Neural progenitor cell (in vitro differentiated cells): ENCODE data around the gene INS. TPM values are rescaled to one million over a fixed set of nuclear protein-coding genes. Genes with fewer than 3 reads are reported as not detected.

Experiments used
- DNase-seq: peaks from one replicate; pipeline ENCODE4 v3.0.0-alpha.2; 2016; ENCODE audit warnings: low spot score
- H2AFZ ChIP-seq: fragments of 200-600 bp; sonication (generic); replicated peaks from 2 replicates; pipeline ENCODE4 v1.6.1; 2016; ENCODE audit warnings: antibody characterized with exemption
- H3F3A ChIP-seq: fragments of 200-600 bp; sonication (generic); 2 replicates; pipeline ENCODE4 v1.6.1; 2016; ENCODE audit warnings: antibody characterized with exemption, low read depth
- H3K27ac ChIP-seq: fragments of 200-600 bp; sonication (generic); 2 replicates; pipeline ENCODE4 v1.5.1; 2016; ENCODE audit warnings: mild to moderate bottlenecking
- H3K27me3 ChIP-seq: fragments of 200-600 bp; sonication (generic); 2 replicates; pipeline ENCODE4 v1.6.1; 2016; ENCODE audit warnings: mild to moderate bottlenecking, moderate library complexity
- H3K36me3 ChIP-seq: fragments of 200-600 bp; sonication (generic); 2 replicates; pipeline ENCODE4 v1.5.1; 2016
- H3K4me1 ChIP-seq: fragments of 200-600 bp; sonication (generic); 2 replicates; pipeline ENCODE4 v1.6.1; 2016; ENCODE audit warnings: mixed run types
- H3K4me2 ChIP-seq: fragments of 200-600 bp; sonication (generic); 2 replicates; pipeline ENCODE4 v1.6.1; 2016
- H3K4me3 ChIP-seq: fragments of 200-600 bp; sonication (generic); 2 replicates; pipeline ENCODE4 v1.5.1; 2016
- H3K79me2 ChIP-seq: fragments of 200-600 bp; sonication (generic); 2 replicates; pipeline ENCODE4 v1.6.1; 2016; ENCODE audit warnings: low read depth
- H3K9ac ChIP-seq: fragments of 200-600 bp; sonication (generic); 2 replicates; pipeline ENCODE4 v1.6.1; 2016
- H3K9me3 ChIP-seq: fragments of 200-600 bp; sonication (generic); 2 replicates; pipeline ENCODE4 v1.5.1; 2016; ENCODE audit warnings: low read depth
- H4K20me1 ChIP-seq: fragments of 200-600 bp; sonication (generic); 2 replicates; pipeline ENCODE4 v1.6.1; 2016; ENCODE audit warnings: low read depth
- H3K27ac Mint-ChIP-seq: 3 replicates; pipeline ENCODE4 v1.8.0; 2021; ENCODE audit warnings: mixed read lengths
- H3K27me3 Mint-ChIP-seq: 2 replicates; pipeline ENCODE4 v1.8.0; 2022; ENCODE audit warnings: low read depth, mild to moderate bottlenecking, inconsistent platforms, moderate library complexity, mixed read lengths; ENCODE audit not compliant: insufficient read depth
- H3K36me3 Mint-ChIP-seq: 3 replicates; pipeline ENCODE4 v1.8.0; 2021; ENCODE audit warnings: mixed read lengths
- H3K4me1 Mint-ChIP-seq: 3 replicates; pipeline ENCODE4 v1.8.0; 2021; ENCODE audit warnings: mixed read lengths
- H3K4me3 Mint-ChIP-seq: 3 replicates; pipeline ENCODE4 v1.8.0; 2021; ENCODE audit warnings: mild to moderate bottlenecking, moderate library complexity, mixed read lengths
- H3K9me3 Mint-ChIP-seq: 3 replicates; pipeline ENCODE4 v1.8.0; 2020; ENCODE audit warnings: mixed read lengths
- CTCF ChIP-seq: fragments of 200-600 bp; sonication (generic); IDR thresholded peaks from 2 replicates; pipeline ENCODE4 v1.5.1; 2017; ENCODE audit warnings: antibody characterized with exemption, mild to moderate bottlenecking
- EZH2 ChIP-seq: fragments of 200-600 bp; sonication (generic); IDR thresholded peaks from 2 replicates; pipeline ENCODE4 v1.6.1; 2017; ENCODE audit warnings: antibody characterized with exemption, mild to moderate bottlenecking, moderate library complexity
- EZH2phosphoT487 ChIP-seq: fragments of 200-600 bp; sonication (generic); IDR thresholded peaks from 2 replicates; pipeline ENCODE4 v1.6.1; 2017; ENCODE audit warnings: antibody characterized with exemption
- total RNA-seq: library from RNA; depleted of rRNA; stranded (reverse); fragments of >200 nt; gene quantifications from 2 replicates; pipeline ENCODE4 v1.2.3, GENCODE V29; 2015; ENCODE audit warnings: low replicate concordance

Gene INS
- total RNA-seq, 1 donor from 2014 or later, result not detected

- Mint-ChIP-seq H3K36me3 (no peaks in the 10 kb centered on the region), H3K27ac (no peak overlapping the region), H3K4me3 (peak overlapping the region; percentile 65), H3K4me1 (peaks cover 11% of the 10 kb centered on the region), H3K9me3 (no peaks in the 10 kb centered on the region), H3K27me3 (peaks cover 53% of the 10 kb centered on the region)
- H3K27me3 ChIP-seq, result peaks cover 100% of the 10 kb centered on the region
- no peak overlapping the region for H3K9ac ChIP-seq
- peaks cover 7% of the 10 kb centered on the region for H3F3A ChIP-seq
- H3K79me2 ChIP-seq, result no peaks in the 10 kb centered on the region
- H3K4me2 ChIP-seq, result peak overlapping the region; percentile 56
- no peaks in the 10 kb centered on the region for H3K36me3 ChIP-seq
- TF ChIP-seq EZH2phosphoT487, result no peak
- TF ChIP-seq CTCF, result peak; percentile 3
- H3K4me1 ChIP-seq, result no peaks in the 10 kb centered on the region
- H3K4me3 ChIP-seq, result peak overlapping the region; percentile 25
- no peak overlapping the region for H3K27ac ChIP-seq
- peak; percentile 62 for DNase-seq
- no peak overlapping the region for H2AFZ ChIP-seq
- H3K9me3 ChIP-seq, result no peaks in the 10 kb centered on the region
- H4K20me1 ChIP-seq, result peaks cover 38% of the 10 kb centered on the region
Measured at GRCh38 chr11:2139621-2140337, 21.2 kb downstream of the INS start.

GRCh38 chr11:2139123-2139521 is 21.9 kb downstream of the INS start, which contains the start of gene IGF2:
IGF2 (minus strand) TSS chr11:2139389; CDS start chr11:2135523, 3,866 bp downstream.
- Mint-ChIP-seq H3K27ac (no peak within 1 kb of the TSS), H3K9me3 (no peaks in the 10 kb centered on the region), H3K4me1 (peaks cover 11% of the 10 kb centered on the region), H3K27me3 (peaks cover 49% of the 10 kb centered on the region), H3K4me3 (peak within 1 kb of the TSS; percentile 86), H3K36me3 (no peaks in the 10 kb centered on the region)
- H3K27me3 ChIP-seq, result peaks cover 100% of the 10 kb centered on the region
- H3K4me2 ChIP-seq, result peak within 1 kb of the TSS; percentile 93
- H2AFZ ChIP-seq, result no peak within 1 kb of the TSS
- no peak within 1 kb of the TSS for H3K9ac ChIP-seq
- no peak within 1 kb of the TSS for H3K27ac ChIP-seq
- H3F3A ChIP-seq, result peaks cover 7% of the 10 kb centered on the region
- H4K20me1 ChIP-seq, result peaks cover 31% of the 10 kb centered on the region
- H3K79me2 ChIP-seq, result no peaks in the 10 kb centered on the region
- no peaks in the 10 kb centered on the region for H3K36me3 ChIP-seq
- H3K4me3 ChIP-seq, result peak within 1 kb of the TSS; percentile 53
- TF ChIP-seq EZH2phosphoT487, result no peak
- TF ChIP-seq CTCF, result peak; percentile 18
- no peak for TF ChIP-seq EZH2
- DNase-seq, result peak; percentile 77
- no peaks in the 10 kb centered on the region for H3K4me1 ChIP-seq
- no peaks in the 10 kb centered on the region for H3K9me3 ChIP-seq

GRCh38 chr11:2138431-2139122 is 22.4 kb downstream of the INS start:
- H3K9ac ChIP-seq, result no peak overlapping the region
- no peak overlapping the region for H3K27ac Mint-ChIP-seq

More at GRCh38 chr11:2138431-2139122, 22.4 kb downstream of the INS start:
- no peaks in the 10 kb centered on the region for H3K36me3 Mint-ChIP-seq
- H3K27me3 Mint-ChIP-seq, result peaks cover 47% of the 10 kb centered on the region
- H3K36me3 ChIP-seq, result no peaks in the 10 kb centered on the region
- H3K4me1 ChIP-seq, result no peaks in the 10 kb centered on the region
- no peaks in the 10 kb centered on the region for H3K9me3 Mint-ChIP-seq
- peak overlapping the region; percentile 86 for H3K4me3 Mint-ChIP-seq
- no peak overlapping the region for H2AFZ ChIP-seq
- peaks cover 28% of the 10 kb centered on the region for H4K20me1 ChIP-seq
- peaks cover 11% of the 10 kb centered on the region for H3K4me1 Mint-ChIP-seq
- no peaks in the 10 kb centered on the region for H3K9me3 ChIP-seq
- TF ChIP-seq EZH2phosphoT487, result peak; percentile 91
- no peak for TF ChIP-seq CTCF
- peak; percentile 72 for TF ChIP-seq EZH2
- peak overlapping the region; percentile 93 for H3K4me2 ChIP-seq
- H3K27me3 ChIP-seq, result peaks cover 100% of the 10 kb centered on the region
- H3K27ac ChIP-seq, result no peak overlapping the region
- peaks cover 7% of the 10 kb centered on the region for H3F3A ChIP-seq
- no peaks in the 10 kb centered on the region for H3K79me2 ChIP-seq
- DNase-seq, result peak; percentile 79
- H3K4me3 ChIP-seq, result peak overlapping the region; percentile 53
